LNCaP clone FGC (cell line): ENCODE data around the gene KRTAP4-5.
"Not testable (repeated sequence)": the region's sequence is repeated elsewhere in the genome, so short reads cannot be mapped to it uniquely, and the experiment has no call there.

Source experiments
- DNase-seq: peaks from one replicate; pipeline ENCODE4 v3.0.0-alpha.2; 2011; ENCODE audit warnings: low read depth
- H3K4me3 ChIP-seq: 2 replicates; pipeline ENCODE4 v1.5.1; 2011; ENCODE audit warnings: mild to moderate bottlenecking, low read depth, low read length, control low read depth
- TF ChIP-seq, protein P1 (sequence below): IDR thresholded peaks from 2 replicates; pipeline ENCODE4 v1.5.1; 2012; ENCODE audit warnings: mild to moderate bottlenecking; ENCODE audit not compliant: control insufficient read depth, insufficient read depth; ENCODE audit errors: extremely low read depth

Gene KRTAP4-5

DNA sequence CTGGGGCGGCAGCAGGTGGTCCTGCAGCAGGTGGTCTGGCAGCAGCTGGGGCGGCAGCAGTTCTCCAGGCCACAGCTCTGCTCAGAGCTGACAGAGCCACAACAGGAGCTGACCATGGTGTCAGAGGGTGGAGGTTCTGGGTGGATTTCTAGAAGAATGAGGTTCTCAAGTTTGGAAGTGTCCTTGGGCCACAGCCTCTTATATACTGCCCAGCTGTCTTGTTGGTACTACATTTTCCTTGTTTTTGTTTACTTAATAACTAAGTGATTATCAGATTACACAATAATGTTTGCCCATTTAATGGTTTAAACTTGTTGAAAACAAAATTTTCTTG is at the start of gene KRTAP4-5:
KRTAP4-5 (minus strand) TSS at position 174 of the 334 bp plus-strand sequence; CDS start at position 116, 58 bp downstream.
- TF ChIP-seq, protein P1, sequence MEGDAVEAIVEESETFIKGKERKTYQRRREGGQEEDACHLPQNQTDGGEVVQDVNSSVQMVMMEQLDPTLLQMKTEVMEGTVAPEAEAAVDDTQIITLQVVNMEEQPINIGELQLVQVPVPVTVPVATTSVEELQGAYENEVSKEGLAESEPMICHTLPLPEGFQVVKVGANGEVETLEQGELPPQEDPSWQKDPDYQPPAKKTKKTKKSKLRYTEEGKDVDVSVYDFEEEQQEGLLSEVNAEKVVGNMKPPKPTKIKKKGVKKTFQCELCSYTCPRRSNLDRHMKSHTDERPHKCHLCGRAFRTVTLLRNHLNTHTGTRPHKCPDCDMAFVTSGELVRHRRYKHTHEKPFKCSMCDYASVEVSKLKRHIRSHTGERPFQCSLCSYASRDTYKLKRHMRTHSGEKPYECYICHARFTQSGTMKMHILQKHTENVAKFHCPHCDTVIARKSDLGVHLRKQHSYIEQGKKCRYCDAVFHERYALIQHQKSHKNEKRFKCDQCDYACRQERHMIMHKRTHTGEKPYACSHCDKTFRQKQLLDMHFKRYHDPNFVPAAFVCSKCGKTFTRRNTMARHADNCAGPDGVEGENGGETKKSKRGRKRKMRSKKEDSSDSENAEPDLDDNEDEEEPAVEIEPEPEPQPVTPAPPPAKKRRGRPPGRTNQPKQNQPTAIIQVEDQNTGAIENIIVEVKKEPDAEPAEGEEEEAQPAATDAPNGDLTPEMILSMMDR = no peak
- H3K4me3 ChIP-seq = no peak within 1 kb of the TSS
- no peak for DNase-seq

DNA sequence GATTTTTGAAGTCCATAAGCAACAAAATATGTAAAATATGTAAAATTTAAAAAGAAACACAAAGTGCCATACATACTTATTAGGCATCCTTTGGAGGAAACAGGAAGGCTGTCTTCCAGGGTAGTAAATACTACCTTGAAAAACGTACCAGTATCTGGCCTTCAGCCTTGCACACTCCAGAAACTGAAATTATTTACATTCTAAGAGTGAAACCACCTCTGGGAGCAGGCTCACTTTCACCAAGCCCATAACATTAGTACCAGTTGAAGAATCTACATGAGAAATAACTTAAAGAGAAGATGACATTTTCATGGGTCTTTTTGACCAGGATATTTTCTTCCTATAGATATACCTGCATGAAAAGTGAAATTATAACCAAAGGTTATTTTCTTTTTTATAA is 46.4 kb upstream of the KRTAP4-5 start:
- TF ChIP-seq, protein P1 = no peak
- no peak overlapping the region for H3K4me3 ChIP-seq
- DNase-seq = no peak

DNA sequence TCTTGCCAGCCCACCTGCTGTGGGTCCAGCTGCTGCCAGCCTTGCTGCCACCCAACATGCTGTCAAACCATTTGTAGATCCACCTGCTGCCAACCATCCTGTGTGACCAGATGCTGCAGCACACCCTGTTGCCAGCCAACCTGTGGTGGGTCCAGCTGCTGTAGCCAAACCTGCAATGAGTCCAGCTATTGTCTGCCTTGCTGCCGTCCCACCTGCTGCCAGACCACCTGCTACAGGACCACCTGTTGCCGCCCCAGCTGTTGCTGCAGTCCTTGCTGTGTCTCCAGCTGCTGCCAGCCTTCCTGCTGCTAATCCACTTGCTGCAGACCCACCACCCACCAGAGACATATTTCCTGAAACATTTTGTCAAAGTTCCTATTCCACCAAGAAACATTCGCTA is 40.7 kb upstream of the KRTAP4-5 start:
- no peak for DNase-seq
- TF ChIP-seq, protein P1 = no peak

DNA sequence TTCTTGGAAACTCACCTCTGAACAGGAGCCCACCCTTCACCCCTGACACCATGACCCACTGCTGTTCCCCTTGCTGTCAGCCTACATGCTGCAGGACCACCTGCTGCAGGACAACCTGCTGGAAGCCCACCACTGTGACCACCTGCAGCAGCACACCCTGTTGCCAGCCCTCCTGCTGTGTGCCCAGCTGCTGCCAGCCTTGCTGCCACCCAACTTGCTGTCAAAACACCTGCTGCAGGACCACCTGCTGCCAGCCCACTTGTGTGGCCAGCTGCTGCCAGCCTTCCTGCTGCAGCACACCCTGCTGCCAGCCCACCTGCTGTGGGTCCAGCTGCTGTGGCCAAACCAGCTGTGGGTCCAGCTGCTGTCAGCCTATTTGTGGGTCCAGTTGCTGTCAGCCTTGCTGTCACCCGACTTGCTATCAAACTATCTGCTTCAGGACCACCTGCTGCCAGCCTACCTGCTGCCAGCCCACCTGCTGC is 40.3 kb upstream of the KRTAP4-5 start, which contains the start of gene KRTAP9-1:
KRTAP9-1 (plus strand) TSS at position 51 of the 482 bp plus-strand sequence; CDS start at position 51, 0 bp downstream.
- not testable (repeated sequence) for H3K4me3 ChIP-seq, DNase-seq

More for the DNA sequence above, 40.7 kb upstream of the KRTAP4-5 start:
- no peak overlapping the region for H3K4me3 ChIP-seq

DNA sequence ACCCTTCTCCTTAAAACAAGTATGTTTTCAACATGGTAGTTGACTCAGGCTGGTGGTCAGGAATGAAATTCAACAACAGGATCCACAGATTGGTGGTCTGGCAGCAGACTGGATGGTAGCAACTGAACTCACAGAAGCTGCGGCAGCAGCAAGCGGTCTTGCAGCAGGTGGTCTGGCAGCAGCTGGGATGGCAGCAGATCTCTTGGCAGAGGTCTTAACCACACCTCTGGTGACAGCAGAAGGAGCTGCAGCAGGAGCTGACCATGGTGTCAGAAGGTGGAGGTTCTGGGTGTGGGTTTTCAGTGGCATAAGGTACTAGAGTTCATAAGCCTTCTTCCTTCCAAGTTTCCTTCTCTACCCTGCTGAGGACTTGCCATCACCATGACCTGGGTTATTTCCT is 37.2 kb upstream of the KRTAP4-5 start:
- no peak for DNase-seq
- TF ChIP-seq, protein P1 = no peak
- H3K4me3 ChIP-seq = no peak overlapping the region

DNA sequence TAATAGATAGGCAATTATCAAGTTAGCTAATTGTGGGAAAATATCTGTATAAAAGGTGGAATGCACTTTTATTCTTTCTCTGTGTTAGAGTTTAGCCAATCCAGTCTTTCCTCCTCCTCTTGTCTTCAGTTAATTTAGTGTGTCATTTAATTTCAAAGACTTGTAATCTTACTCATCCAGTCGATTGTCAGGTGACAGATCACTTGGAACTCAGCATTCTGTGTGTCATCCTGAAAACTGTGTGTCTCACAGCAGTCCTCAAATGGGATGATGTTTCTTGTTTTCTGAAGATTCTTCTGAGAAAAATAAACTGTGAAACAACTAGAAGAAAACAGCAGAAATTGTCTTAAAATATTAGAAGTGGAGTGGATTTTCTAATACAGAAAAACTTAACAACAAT is 35.4 kb upstream of the KRTAP4-5 start:
- H3K4me3 ChIP-seq = no peak overlapping the region
- TF ChIP-seq, protein P1 = no peak
- DNase-seq = no peak

DNA sequence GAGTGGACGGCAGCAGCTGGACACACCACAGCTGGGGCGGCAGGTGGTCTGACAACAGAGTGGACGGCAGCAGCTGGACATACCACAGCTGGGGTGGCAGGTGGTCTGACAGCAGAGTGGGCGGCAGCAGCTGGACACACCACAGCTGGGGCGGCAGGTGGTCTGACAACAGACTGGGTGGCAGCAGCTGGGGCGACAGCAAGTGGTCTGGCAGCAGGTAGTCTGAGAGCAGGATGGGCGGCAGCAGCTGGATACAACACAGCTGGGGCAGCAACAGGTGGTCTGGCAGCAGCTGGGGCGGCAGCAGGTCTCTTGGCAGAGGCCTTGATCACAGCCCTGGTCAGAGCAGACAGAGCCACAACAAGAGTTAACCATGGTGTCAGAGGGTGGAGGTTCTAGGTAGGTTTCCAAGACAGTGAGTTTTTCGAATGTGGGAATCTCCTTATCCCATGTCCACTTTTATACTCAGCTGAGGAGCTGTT is 34.9 kb upstream of the KRTAP4-5 start, which contains the start of gene KRTAP4-1:
KRTAP4-1 (minus strand) TSS at position 432 of the 482 bp plus-strand sequence; CDS start at position 375, 57 bp downstream.
- TF ChIP-seq, protein P1 = no peak
- no peak for DNase-seq
- H3K4me3 ChIP-seq = no peak within 1 kb of the TSS
